SU-DHL-6 (cell line): ENCODE results near the gene MAP4K5.

Source experiments
- EZH2phosphoT487 ChIP-seq: fragments of 200-600 bp; sonication (generic), shearing (Covaris generic); conservative IDR thresholded peaks from 2 replicates; pipeline ENCODE4 v1.6.1; 2018; ENCODE audit warnings: mild to moderate bottlenecking, antibody characterized with exemption, low read length, moderate library complexity, mixed read lengths
- TF ChIP-seq, protein P1 (sequence below): fragments of 200-600 bp; sonication (generic); IDR thresholded peaks from one replicate; pipeline ENCODE4 v1.5.1; 2017; ENCODE audit warnings: antibody characterized with exemption, mild to moderate bottlenecking, low read length, moderate library complexity; ENCODE audit not compliant: insufficient read depth, poor library complexity, severe bottlenecking

DNA sequence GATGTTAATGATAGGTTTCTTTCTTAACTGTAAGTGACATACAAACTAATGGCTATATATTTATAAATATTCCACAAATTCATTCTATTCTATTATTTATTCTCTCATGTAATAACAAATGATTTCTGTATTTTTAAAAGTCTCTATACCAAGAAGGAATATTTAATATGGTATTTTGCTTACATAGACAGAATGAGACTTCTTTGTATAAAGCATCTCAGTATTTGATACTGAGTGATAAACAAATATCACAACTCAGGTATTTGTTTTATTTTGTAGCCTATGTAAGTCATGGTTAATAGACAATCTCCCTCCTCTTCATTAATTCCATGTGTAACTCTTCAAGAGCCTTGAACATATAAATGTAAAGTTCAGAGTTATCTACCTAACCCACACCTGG, 45.6 kb upstream of the MAP4K5 start:
- TF ChIP-seq, protein P1, sequence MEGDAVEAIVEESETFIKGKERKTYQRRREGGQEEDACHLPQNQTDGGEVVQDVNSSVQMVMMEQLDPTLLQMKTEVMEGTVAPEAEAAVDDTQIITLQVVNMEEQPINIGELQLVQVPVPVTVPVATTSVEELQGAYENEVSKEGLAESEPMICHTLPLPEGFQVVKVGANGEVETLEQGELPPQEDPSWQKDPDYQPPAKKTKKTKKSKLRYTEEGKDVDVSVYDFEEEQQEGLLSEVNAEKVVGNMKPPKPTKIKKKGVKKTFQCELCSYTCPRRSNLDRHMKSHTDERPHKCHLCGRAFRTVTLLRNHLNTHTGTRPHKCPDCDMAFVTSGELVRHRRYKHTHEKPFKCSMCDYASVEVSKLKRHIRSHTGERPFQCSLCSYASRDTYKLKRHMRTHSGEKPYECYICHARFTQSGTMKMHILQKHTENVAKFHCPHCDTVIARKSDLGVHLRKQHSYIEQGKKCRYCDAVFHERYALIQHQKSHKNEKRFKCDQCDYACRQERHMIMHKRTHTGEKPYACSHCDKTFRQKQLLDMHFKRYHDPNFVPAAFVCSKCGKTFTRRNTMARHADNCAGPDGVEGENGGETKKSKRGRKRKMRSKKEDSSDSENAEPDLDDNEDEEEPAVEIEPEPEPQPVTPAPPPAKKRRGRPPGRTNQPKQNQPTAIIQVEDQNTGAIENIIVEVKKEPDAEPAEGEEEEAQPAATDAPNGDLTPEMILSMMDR: no peak
- TF ChIP-seq EZH2phosphoT487: no peak
